ENCODE data around the gene CHTF18.

DNA sequence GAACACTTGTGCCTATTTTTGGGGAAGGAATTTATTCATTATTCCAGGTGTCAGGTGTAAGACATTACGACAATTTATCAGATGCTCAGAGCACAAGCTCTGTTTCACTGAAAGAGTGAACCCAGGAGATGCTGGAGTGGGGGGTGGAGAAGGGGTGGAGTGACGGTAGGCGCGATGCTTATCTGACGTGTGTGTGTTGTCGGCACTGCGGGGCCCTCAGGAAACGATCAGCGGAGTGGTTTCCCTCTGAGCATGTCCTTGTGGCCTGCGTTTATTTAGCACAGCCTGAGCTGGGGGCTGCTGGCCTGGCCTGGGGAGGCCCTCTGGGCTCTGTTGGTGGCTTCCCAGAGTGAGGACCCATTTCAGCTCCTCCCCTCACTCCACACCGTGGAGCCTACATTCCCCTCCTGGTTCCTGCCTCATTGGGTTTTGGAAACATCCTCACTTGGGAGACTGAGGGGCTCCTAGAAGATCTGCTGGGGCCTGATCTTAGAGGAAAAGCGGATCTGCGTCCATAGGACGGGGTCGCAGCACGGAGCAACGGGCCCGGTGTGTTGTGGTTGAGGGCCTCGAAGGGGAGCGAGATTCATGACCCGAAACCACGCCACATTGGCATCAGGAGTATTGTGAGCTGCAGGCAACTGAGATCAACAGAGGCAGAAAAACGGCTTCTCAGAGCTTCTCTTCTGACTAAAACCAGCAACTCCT, 31.1 kb downstream of the CHTF18 start:
- TF ChIP-seq CTCF (optimal IDR thresholded peaks at IDR 0.05 in 1 of 3, IDR thresholded peaks at IDR 0.05 in 1 of 3, conservative IDR thresholded peaks at IDR 0.05 in 1 of 3; ENCODE audit: extremely low read depth in 1 of 3, insufficient read depth in 2 of 3, low read length in 3 of 3): no peak
- no peak for TF ChIP-seq EZH2 (IDR thresholded peaks at IDR 0.05; ENCODE audit: low read length)

All from keratinocyte (primary cell).